NCI-H460 (cell line): ENCODE results near the gene BBIP1. TPM values are rescaled to one million over a fixed set of nuclear protein-coding genes. Genes with fewer than 3 reads are reported as not detected.

Source experiments
- DNase-seq: peaks from one replicate; pipeline ENCODE4 v3.0.0-alpha.2; 2016; ENCODE audit warnings: low read depth; ENCODE audit errors: extremely low read depth
- total RNA-seq: library from RNA; depleted of rRNA; stranded (reverse); fragments of >200 nt; shearing (Covaris generic); gene quantifications from 2 replicates; pipeline ENCODE4 v1.2.3, GENCODE V29; 2014

BBIP1 gene
- total RNA-seq, 1 experiment from 2014 or later: 95.8 TPM

- DNase-seq: no peak
These were observed 54.3 kb downstream of the BBIP1 start for GRCh38 chr10:110864662-110865140.

- DNase-seq: no peak
These were observed 55.0 kb downstream of the BBIP1 start for GRCh38 chr10:110863956-110864355.

GRCh38 chr10:110863361-110863760, 55.6 kb downstream of the BBIP1 start:
- no peak for DNase-seq

DNA sequence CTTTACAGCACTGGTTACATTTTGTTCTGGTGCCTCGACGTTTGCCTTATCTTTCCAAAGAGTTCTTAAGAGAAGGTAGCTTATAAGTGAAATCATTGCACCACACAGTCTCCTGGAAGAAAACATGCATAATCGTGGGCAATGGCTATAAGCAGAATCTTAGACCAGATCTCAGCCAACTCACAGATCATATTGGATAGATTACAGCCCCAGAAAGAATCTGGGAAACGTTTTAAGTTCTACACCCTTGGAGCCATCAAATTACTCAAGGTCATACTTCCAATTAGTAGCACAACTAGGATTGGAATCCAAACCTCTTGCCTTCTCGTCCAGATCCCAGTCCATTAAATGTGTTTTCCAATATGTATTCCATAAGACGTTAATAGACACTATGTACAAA, 56.0 kb downstream of the BBIP1 start:
- no peak for DNase-seq

DNA sequence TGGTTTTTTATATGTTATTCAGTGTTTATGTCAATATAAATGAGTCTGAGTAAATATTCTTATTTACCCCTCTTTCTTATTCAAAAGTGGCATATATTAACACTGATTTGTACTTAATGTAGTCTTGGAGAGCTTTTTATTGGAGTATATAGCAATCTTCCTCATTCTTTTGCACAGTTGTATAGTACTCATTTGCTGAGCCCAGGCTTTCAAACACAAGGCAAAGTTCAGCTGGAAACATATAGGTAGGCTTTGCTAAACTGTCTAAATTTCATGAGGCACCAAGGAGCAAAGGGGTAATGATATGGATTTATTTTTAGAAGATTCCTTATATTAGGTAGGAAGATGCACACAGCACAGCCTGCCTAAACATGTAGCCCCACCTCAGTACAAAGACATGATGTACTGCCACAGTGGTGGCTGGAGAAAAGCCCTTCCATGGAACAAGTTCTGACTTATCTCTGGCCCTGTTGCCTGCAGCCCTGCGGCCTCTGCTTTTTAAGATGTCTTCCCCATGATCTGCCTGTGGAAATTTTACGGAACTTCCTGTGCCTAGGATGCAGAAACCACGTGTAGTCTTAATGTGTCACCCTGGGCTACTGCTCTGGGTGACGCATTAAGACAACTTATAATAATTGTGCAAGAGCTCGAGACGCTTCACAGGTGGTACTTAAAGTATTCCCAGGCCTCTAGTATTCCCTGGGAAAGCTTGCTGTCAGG, 56.9 kb downstream of the BBIP1 start:
- DNase-seq: no peak

DNA sequence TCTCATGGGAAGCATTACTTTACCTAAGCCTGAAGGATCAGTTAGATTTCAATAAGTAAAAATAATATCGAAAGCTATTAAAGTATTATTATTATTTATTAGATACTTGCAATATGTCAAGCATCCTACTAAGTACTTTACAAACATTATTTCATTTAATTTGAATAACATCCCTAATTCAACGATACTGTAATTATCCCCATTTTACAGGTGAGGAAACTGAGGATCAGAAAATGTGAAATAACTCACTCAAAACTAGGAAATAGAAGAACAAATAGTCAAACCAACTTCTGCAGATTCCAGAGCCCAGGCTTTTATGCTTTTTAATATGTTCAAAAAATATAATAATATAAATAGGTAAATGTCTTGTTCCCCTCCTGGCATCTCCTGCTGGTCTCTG, 57.5 kb downstream of the BBIP1 start:
- DNase-seq: no peak

GRCh38 chr10:110860576-110861241, 58.3 kb downstream of the BBIP1 start:
- DNase-seq: no peak

GRCh38 chr10:110859973-110860376, 59.0 kb downstream of the BBIP1 start:
- DNase-seq: no peak

GRCh38 chr10:110859206-110859972, 59.6 kb downstream of the BBIP1 start:
- DNase-seq: no peak

GRCh38 chr10:110858297-110858934, 60.6 kb downstream of the BBIP1 start:
- DNase-seq: no peak

DNA sequence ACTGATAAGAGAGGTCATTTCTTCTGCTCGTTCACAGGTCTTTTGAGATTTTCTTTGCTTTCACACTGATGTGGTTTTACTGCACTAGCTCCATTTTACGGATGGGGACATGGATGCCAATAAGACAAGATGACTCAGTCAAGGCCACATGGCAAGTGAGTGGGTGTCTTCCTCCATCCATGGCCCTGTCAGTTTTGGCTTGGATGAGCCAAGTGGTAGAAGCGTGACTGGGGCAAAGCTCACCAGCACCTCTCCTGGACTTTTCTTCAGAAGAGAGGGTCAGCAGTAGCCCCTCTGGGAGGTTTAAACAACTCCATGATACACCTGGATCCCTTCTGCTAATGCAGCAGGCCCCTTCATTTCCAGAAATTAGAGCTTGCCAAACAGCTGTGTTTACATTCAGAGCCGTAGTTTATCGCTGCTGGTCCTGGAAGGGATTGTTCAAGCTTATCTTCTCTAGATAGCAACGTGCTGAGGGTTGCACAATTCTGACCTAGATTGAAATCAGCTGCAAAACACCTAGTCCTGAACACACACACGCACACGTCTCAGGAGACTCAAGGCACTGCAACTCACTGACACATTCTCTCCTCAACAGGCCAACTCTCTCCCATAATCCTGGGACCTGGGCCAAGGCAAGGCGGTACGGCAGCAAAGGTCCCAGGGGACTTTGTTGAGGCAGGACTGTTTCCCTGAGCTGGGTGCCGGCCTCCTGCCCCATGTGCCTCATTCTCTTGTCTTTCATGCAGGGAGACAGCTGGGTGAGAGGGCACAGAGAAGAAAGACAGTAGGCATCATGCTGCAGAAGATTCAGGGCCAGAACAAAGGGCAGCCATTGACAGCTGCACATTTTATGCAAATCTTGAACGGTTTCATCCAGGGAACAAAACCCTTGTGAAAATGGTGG, 61.5 kb downstream of the BBIP1 start:
- no peak for DNase-seq

DNA sequence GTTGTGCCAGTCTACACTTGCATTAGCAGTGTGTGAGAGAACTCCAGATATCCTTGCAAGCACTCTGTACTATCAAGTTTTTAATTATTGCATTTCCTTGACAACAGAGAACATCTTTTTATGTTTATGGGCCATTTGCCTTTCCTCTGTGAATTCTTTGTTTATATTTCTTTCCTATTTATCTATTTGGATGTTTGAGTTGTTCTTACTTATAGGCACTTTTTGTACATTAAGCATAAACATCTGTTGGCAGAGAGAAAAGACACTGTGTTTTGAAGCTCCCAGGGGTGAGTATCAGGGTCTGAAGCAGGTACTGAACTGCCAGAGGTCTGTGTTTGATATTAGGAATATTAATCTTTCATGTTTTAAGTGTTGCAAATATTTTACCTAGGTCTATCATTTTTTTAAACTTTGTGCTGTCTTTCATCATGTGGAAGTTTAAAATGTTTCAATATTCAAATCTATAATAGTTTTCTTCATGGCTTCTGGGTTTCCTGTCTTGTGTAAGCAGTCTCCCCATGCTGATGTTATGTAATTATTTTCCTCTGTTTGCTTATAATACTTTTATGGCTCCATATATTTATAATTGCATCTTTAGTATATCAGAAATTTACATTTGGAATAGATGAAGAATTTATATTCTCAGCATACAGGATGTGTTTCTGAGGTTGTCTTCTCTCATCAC, 64.9 kb downstream of the BBIP1 start:
- no peak for DNase-seq

- DNase-seq: no peak
These were observed 66.0 kb downstream of the BBIP1 start for GRCh38 chr10:110852947-110853346.

- DNase-seq: no peak
These were observed 66.6 kb downstream of the BBIP1 start for GRCh38 chr10:110852255-110852896.

DNA sequence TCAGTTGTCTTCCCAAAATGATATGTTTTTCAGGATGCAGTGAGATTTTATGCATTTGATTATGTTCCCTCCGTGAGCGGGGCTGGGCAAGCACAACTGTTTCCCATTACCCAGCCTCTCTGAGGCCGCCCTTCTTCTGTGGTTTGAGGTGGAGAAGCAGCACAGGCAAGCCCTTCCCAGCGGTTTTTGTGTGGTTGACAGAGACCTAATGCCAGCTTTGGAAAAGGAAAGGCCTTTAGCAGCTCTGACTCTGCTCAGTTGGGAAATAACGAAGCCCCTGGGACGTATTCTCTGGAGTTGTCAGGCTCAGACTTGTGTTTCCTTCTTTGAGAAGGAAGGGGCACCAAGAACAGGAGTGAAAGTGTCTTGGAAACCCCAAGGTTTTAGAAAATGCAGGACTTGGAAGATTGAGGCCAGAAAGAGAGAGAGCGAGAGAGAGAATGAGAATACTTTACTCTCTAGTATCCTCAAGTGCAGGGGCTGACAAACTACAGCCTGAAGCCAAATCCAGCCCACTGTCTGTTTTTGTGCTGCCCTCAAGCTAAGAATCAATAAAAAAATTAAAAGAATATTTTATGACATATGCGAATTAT, 67.9 kb downstream of the BBIP1 start:
- DNase-seq: no peak

GRCh38 chr10:110850099-110850498, 68.9 kb downstream of the BBIP1 start:
- DNase-seq: no peak
